GM21723 (cell line): ENCODE measurements around the gene RCAN1.
A peak's percentile ranks its signal among the peaks of the same experiment; 100 is the strongest.
"Not testable (repeated sequence)": the region's sequence is repeated elsewhere in the genome, so short reads cannot be mapped to it uniquely, and the experiment has no call there.

Experiments
- ATAC-seq: cut with Tn5 transposase; IDR thresholded peaks from one replicate; pipeline ENCODE4 v1.9.1; 2021; ENCODE audit warnings: mild to moderate bottlenecking, moderate library complexity; ENCODE audit not compliant: unreplicated experiment

The RCAN1 gene

GRCh38 chr21:34623516-34623915, 8.6 kb upstream of the RCAN1 start:
- ATAC-seq, result no peak

GRCh38 chr21:34621434-34622350, 6.8 kb upstream of the RCAN1 start:
- no peak for ATAC-seq

- ATAC-seq, result no peak
Measured at GRCh38 chr21:34619841-34620665, 5.1 kb upstream of the RCAN1 start.

- no peak for ATAC-seq
Measured at GRCh38 chr21:34618941-34619340, 4.0 kb upstream of the RCAN1 start.

- ATAC-seq, result no peak
Measured at GRCh38 chr21:34617753-34618339, 2.9 kb upstream of the RCAN1 start.

GRCh38 chr21:34615487-34615814, 538 bp upstream of the RCAN1 start:
- no peak for ATAC-seq

- no peak for ATAC-seq
Measured at GRCh38 chr21:34613679-34614627, 960 bp downstream of the RCAN1 start.

- no peak for ATAC-seq
Measured at GRCh38 chr21:34612557-34612956, 2.4 kb downstream of the RCAN1 start.

GRCh38 chr21:34612056-34612455, 2.9 kb downstream of the RCAN1 start:
- no peak for ATAC-seq

- ATAC-seq, result no peak
Measured at GRCh38 chr21:34611528-34611927, 3.4 kb downstream of the RCAN1 start.

GRCh38 chr21:34609933-34610549, 4.9 kb downstream of the RCAN1 start:
- no peak for ATAC-seq

GRCh38 chr21:34609244-34609932, 5.5 kb downstream of the RCAN1 start:
- no peak for ATAC-seq

GRCh38 chr21:34607376-34607775, 7.5 kb downstream of the RCAN1 start:
- ATAC-seq, result not testable (repeated sequence)

GRCh38 chr21:34606621-34607020, 8.3 kb downstream of the RCAN1 start:
- no peak for ATAC-seq

- ATAC-seq, result no peak
Measured at GRCh38 chr21:34606051-34606450, 8.9 kb downstream of the RCAN1 start.

GRCh38 chr21:34604956-34605355, 10.0 kb downstream of the RCAN1 start:
- ATAC-seq, result not testable (repeated sequence)

- no peak for ATAC-seq
Measured at GRCh38 chr21:34604556-34604955, 10.4 kb downstream of the RCAN1 start.

- no peak for ATAC-seq
Measured at GRCh38 chr21:34603710-34604057, 11.2 kb downstream of the RCAN1 start.

GRCh38 chr21:34603002-34603709, 11.8 kb downstream of the RCAN1 start:
- peak; percentile 77 for ATAC-seq
